BE2C (cell line): ENCODE results near the gene SWT1.

Source experiments
- DNase-seq: peaks from one replicate; pipeline ENCODE4 v3.0.0-alpha.2; 2020
- H3K27me3 ChIP-seq: fragments of 250-450 bp; sonication (Bioruptor Pico); 2 replicates; pipeline ENCODE4 v1.5.1; 2020; ENCODE audit warnings: mild to moderate bottlenecking
- H3K36me3 ChIP-seq: fragments of 250-450 bp; sonication (Bioruptor Pico); 2 replicates; pipeline ENCODE4 v1.5.1; 2020; ENCODE audit warnings: mild to moderate bottlenecking
- H3K4me1 ChIP-seq: fragments of 250-450 bp; sonication (Bioruptor Pico); 2 replicates; pipeline ENCODE4 v1.5.1; 2020
- H3K4me3 ChIP-seq: 2 replicates; pipeline ENCODE4 v1.5.1; 2011; ENCODE audit warnings: low read depth, low read length
- H3K9me3 ChIP-seq: fragments of 250-450 bp; sonication (Bioruptor Pico); 2 replicates; pipeline ENCODE4 v1.5.1; 2020
- TF ChIP-seq, protein P1 (sequence below): IDR thresholded peaks from 2 replicates; pipeline ENCODE4 v1.5.1; 2012; ENCODE audit warnings: mild to moderate bottlenecking, low read depth, low read length

Gene SWT1

DNA sequence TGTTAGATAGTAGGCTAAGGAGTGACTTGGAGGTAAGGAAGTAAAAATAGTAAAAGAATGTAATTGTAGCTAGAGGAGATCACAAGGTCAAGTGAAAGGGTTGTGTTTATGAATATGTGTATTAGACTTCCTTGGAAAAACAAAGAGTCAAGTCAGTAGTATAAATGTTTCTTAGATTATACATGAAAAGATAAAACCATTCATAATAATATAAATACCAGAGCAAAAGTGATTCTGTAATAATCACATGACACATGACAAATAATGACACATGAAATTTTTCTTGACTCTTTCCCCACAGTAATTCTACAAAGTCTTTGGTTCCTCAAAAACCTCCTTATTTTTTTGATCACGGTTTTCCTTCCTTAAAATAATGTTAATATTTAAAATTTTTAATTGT lies 103.6 kb downstream of the SWT1 start:
- no peak for DNase-seq
- Histone ChIP-seq H3K9me3 (no peaks in the 10 kb centered on the region), H3K27me3 (no peaks in the 10 kb centered on the region; the same call in 1 of the 2 replicates), H3K36me3 (no peaks in the 10 kb centered on the region), H3K4me3 (no peak overlapping the region), H3K4me1 (no peaks in the 10 kb centered on the region)
- TF ChIP-seq, protein P1, sequence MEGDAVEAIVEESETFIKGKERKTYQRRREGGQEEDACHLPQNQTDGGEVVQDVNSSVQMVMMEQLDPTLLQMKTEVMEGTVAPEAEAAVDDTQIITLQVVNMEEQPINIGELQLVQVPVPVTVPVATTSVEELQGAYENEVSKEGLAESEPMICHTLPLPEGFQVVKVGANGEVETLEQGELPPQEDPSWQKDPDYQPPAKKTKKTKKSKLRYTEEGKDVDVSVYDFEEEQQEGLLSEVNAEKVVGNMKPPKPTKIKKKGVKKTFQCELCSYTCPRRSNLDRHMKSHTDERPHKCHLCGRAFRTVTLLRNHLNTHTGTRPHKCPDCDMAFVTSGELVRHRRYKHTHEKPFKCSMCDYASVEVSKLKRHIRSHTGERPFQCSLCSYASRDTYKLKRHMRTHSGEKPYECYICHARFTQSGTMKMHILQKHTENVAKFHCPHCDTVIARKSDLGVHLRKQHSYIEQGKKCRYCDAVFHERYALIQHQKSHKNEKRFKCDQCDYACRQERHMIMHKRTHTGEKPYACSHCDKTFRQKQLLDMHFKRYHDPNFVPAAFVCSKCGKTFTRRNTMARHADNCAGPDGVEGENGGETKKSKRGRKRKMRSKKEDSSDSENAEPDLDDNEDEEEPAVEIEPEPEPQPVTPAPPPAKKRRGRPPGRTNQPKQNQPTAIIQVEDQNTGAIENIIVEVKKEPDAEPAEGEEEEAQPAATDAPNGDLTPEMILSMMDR = no peak

DNA sequence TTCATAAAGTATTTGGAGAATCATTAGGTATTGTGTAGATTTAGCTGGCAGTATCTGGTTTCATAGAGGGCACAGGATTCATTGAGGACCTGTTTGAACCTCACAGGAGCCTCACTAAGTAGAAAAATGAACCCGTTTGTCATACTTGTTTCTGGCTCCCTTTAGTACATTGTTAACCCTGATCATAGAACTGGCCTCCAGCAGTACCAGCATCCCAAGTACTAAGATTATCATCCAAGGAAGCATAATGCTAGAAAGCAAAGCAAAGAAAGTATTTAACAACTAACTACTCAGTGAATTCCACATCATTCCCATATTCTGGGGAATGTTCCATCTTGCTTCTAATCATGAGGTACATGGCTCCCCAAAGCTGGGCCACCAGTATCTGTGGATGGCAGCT lies 105.2 kb downstream of the SWT1 start:
- Histone ChIP-seq H3K4me3 (no peak overlapping the region), H3K27me3 (no peaks in the 10 kb centered on the region; the same call in 1 of the 2 replicates), H3K36me3 (no peaks in the 10 kb centered on the region), H3K4me1 (no peaks in the 10 kb centered on the region), H3K9me3 (no peaks in the 10 kb centered on the region)
- TF ChIP-seq, protein P1 = no peak
- DNase-seq = no peak

DNA sequence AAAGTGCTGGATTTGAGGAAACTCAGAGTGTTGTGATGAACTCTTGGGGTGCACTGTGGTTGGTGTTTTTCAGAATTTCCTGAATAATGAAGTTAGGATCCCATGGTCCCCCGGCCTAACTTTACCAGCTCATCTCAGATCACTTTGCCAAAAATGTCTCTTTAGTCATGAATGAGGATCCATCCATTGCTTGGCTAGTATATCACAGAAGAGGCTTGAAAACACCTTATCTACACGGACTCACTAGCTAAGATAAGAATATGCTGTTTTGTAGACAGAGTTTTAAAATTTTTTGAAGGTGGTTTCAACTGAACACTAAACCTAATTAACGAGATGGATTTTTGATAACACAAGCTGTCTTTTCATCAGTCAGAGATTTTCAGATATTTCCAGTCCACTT lies 106.3 kb downstream of the SWT1 start:
- TF ChIP-seq, protein P1 = no peak
- Histone ChIP-seq H3K4me1 (no peaks in the 10 kb centered on the region), H3K27me3 (no peaks in the 10 kb centered on the region; the same call in 1 of the 2 replicates), H3K9me3 (no peaks in the 10 kb centered on the region), H3K4me3 (no peak overlapping the region), H3K36me3 (no peaks in the 10 kb centered on the region)
- DNase-seq = no peak

DNA sequence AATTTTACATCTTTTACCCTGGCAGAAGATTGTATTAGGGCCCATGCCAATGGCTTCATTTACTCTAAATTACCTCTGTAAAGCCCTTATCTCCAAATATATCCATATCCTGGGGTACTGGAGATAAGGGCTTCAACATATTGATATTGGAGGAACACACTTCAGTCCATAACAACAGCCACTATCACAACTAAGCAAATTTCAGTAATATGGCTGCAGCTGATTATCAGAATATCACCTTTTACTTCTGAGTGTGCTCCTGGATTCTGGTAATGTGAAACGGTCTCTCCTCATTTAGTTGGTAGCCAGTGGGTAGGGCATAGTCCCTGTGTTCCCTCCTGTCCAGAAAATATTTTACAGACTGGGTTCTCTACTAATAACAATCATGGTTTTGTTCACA lies 106.8 kb downstream of the SWT1 start:
- H3K4me1 ChIP-seq = no peaks in the 10 kb centered on the region
- TF ChIP-seq, protein P1 = no peak
- no peaks in the 10 kb centered on the region for H3K9me3 ChIP-seq
- H3K36me3 ChIP-seq = no peaks in the 10 kb centered on the region
- no peak for DNase-seq
- H3K27me3 ChIP-seq = no peaks in the 10 kb centered on the region; the same call in 1 of the 2 replicates
- no peak overlapping the region for H3K4me3 ChIP-seq

- no peaks in the 10 kb centered on the region for H3K4me1 ChIP-seq
- no peaks in the 10 kb centered on the region for H3K36me3 ChIP-seq
- H3K4me3 ChIP-seq = no peak overlapping the region
- TF ChIP-seq, protein P1 = no peak
- DNase-seq = no peak
- no peaks in the 10 kb centered on the region for H3K9me3 ChIP-seq
- peaks cover 4% of the 10 kb centered on the region; the same call in 1 of the 2 replicates for H3K27me3 ChIP-seq
These were observed 108.3 kb downstream of the SWT1 start for GRCh38 chr1:185265314-185265713.

DNA sequence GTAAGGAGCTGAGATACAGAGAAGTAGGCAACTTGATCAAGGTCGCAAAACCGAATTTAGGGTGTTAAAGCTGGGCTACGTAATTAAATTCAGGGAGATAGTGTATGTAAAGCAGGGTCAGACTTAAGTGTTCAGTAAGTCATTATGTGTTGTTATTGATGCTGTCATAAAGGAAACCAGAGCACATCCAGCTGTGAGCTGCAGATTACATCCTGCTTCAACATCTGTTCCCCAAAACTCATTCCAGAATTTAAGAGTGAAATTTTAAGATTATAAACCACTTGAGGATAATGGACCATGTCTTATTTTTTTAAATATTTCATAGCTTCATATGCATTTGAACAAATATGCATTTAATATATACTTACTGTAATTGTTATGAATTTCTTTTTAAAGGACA lies 110.3 kb downstream of the SWT1 start:
- TF ChIP-seq, protein P1 = no peak
- no peak for DNase-seq
- Histone ChIP-seq H3K9me3 (no peaks in the 10 kb centered on the region), H3K4me3 (no peak overlapping the region), H3K4me1 (no peaks in the 10 kb centered on the region), H3K36me3 (no peaks in the 10 kb centered on the region), H3K27me3 (peaks cover 4% of the 10 kb centered on the region; the same call in 1 of the 2 replicates)
